ENCODE results near the gene MYO5B. TPM values are rescaled to one million over a fixed set of nuclear protein-coding genes. Genes with fewer than 3 reads are reported as not detected.

The MYO5B gene
- total and polyA plus RNA-seq, 9 of the 15 experiments (the other 6 are each of a cell fraction or from before 2014, with no cell fraction given) = 0.07 to 0.42 (median 0.28) TPM

DNA sequence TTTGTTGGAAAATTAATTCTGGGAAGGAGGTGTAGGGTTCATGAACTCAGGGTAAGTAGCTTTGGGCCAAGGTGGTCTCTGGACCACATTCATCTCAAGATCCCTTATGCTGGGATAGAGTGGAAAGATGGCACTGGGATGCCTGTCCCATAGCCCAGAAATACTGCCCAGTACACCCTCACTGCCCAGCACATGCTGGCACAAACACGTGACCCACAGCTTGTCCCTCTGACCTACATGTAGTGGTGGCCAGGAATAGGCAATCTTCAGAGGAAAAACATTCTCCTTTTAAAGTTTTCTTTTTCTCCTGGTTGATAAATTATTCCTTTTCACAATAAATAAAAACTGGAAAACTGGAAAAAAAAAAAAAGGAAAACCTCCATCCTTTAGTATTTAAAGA is 246.0 kb downstream of the MYO5B start:
- Histone ChIP-seq H3K36me3 (ENCODE audit: control insufficient read depth, insufficient read depth, low read length) (no peaks in the 10 kb centered on the region), H2AFZ (ENCODE audit: low read depth, low read length) (no peak overlapping the region), H3K9ac (ENCODE audit: insufficient read depth in 1 of 2, low read depth in 2 of 2, low read length in 2 of 2) (no peak overlapping the region), H3K27ac (ENCODE audit: extremely low read depth, low read depth, low read length) (no peak overlapping the region), H4K20me1 (replicated peaks; ENCODE audit: control insufficient read depth, insufficient read depth, low read length) (no peaks in the 10 kb centered on the region), H3K27me3 (ENCODE audit: control insufficient read depth in 2 of 2, insufficient read depth in 2 of 2, low read length in 2 of 2) (peaks cover 0 to 17% of the 10 kb centered on the region in 2 experiments; a peak in 3 of 5 replicates), H3K4me3 (no peak overlapping the region), H3K4me1 (replicated peaks in 1 of 2; ENCODE audit: control insufficient read depth in 2 of 2, insufficient read depth in 2 of 2, low read length in 2 of 2) (no peaks in the 10 kb centered on the region), H3K4me2 (ENCODE audit: insufficient read depth, low read length) (no peak overlapping the region), H3K9me3 (replicated peaks; ENCODE audit: control insufficient read depth, insufficient read depth, low read depth, low read length) (no peaks in the 10 kb centered on the region), H3K79me2 (ENCODE audit: control insufficient read depth, insufficient read depth, low read length) (no peaks in the 10 kb centered on the region), H3K9me1 (ENCODE audit: control insufficient read depth, insufficient read depth, low read length) (no peaks in the 10 kb centered on the region)
- no peak for FAIRE-seq
- CTCF ChIA-PET (ENCODE audit: low intra/inter-chr PET ratio) = no interaction called here
- in situ Hi-C loops (cut with MboI) = no loop called here
- no TSS peak for BruUV-seq (replicated peaks)
- POLR2A ChIA-PET = interaction anchor here (0.8 to 1.5 kb wide), 2 partner anchors 9 to 41 kb away, joined by 3 to 4 read pairs; no protein-coding TSS in a partner anchor
- intact Hi-C loops (cut with micrococcal nuclease) = loop anchor here (10.0 kb wide), 1 partner anchor 256 kb away; no protein-coding TSS in a partner anchor
- TF ChIP-seq RBM22 (IDR thresholded peaks at IDR 0.05; ENCODE audit: low read depth, low read length, poor library complexity, severe bottlenecking) = no peak
- TF ChIP-seq, protein P1, sequence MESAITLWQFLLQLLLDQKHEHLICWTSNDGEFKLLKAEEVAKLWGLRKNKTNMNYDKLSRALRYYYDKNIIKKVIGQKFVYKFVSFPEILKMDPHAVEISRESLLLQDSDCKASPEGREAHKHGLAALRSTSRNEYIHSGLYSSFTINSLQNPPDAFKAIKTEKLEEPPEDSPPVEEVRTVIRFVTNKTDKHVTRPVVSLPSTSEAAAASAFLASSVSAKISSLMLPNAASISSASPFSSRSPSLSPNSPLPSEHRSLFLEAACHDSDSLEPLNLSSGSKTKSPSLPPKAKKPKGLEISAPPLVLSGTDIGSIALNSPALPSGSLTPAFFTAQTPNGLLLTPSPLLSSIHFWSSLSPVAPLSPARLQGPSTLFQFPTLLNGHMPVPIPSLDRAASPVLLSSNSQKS (CRISPR knock-in tag; IDR thresholded peaks at IDR 0.05) = no peak
- no peak for TF ChIP-seq HMG20A (CRISPR knock-in tag; conservative IDR thresholded peaks at IDR 0.05)
- no peak for TF ChIP-seq FOS (IDR thresholded peaks at IDR 0.05; ENCODE audit: extremely low read depth, insufficient read length)
- TF ChIP-seq MLLT1 (IDR thresholded peaks at IDR 0.05) = no peak
- no peak for TF ChIP-seq JUNB (CRISPR knock-in tag; conservative IDR thresholded peaks at IDR 0.05)
- TF ChIP-seq XRCC5 (IDR thresholded peaks at IDR 0.05; ENCODE audit: low read depth, low read length) = no peak
- TF ChIP-seq ZBTB17 (CRISPR knock-in tag; IDR thresholded peaks at IDR 0.05) = no peak
- TF ChIP-seq ZNF764 (CRISPR knock-in tag; IDR thresholded peaks at IDR 0.05; ENCODE audit: low read depth) = no peak
- TF ChIP-seq ADNP (tag; IDR thresholded peaks at IDR 0.05) = no peak
- TF ChIP-seq CBX1 (IDR thresholded peaks at IDR 0.05; ENCODE audit: low read depth) = no peak
- TF ChIP-seq HNRNPL (IDR thresholded peaks at IDR 0.05; ENCODE audit: low read depth, low read length) = no peak
- WGBS (ENCODE audit: insufficient coverage, low coverage, missing lambda C conversion rate) = 0% methylated on average over 1 of the region's 1 CpG
- DNase-seq (ENCODE audit: extremely low read depth in 1 of 4, low spot score in 3 of 4) = no peak
- ATAC-seq = no peak
